GDM1 (cell line): ENCODE data around the gene PILRB.
"Not testable (repeated sequence)": the region's sequence is repeated elsewhere in the genome, so short reads cannot be mapped to it uniquely, and the experiment has no call there.

ENCODE experiments used
- DNase-seq: peaks from one replicate; lab custom pipeline; 2025; lab: John Stamatoyannopoulos, UW

Gene PILRB

DNA sequence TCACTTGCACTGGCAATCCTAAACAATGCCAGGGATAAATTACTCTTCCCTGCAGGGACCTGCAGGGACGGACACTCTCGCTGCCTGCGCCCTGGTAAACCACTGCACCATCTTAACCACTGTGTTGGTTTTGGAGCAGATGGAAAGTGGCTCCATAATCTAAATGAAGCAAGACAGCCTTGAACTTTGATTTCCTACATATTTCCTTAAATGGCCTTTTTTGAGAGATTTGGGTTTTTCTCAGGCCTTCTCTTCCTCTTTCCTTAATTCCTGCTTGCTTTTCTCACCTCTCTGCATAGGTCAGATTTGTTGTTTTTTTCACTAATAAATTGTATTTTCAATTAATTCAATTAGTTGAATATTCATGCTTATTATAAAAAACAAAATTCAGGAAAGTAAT lies 18.1 kb downstream of the PILRB start:
- no peak for DNase-seq

DNA sequence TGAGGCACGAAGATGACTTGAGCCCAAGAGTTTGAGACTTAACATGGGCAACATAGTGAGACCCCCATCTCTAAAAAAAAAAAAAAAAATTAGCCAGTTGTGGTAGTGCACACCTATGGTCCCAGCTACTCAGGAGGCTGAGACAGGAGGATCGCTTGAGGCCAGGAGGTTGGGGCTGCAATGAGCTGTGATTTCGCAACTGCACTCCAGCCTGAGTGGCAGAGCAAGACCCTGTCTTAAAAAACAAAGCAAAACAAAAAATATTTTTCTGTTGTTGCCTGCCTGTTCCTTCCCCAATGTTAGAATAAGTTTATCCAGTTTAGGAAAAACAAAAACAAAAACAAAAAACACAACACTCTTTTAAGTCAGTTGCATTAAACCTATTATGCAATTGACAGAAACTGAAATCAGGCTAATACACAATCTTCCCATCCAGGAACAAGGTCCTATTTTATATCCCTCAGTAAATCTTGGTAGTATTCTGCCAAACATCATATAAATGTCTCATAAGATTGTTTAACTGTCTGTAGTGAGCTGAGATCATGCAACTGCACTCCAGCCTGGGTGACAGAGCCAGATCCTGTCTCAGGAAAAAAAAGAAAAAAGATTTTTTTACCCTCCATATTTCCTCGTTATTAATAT lies 20.3 kb downstream of the PILRB start:
- no peak for DNase-seq

DNA sequence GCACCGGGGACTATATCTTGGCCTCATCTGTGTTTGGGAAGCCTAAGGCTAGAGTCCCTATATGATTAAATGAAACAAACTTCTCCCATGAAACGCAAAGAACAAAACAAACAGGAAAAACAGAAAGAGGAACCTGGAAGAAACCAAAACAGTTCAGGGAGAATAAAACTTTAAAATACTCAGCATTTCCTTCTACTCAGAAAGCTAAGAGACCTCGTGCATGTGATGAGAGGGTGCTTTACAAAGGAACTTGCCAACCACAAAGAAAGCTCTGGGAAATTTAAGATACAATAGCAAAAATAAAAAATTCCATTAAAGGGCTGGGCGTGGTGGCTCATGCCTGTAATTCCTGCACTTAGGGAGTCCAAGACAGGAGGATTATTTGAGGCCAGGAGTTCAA lies 22.3 kb downstream of the PILRB start:
- no peak for DNase-seq

DNA sequence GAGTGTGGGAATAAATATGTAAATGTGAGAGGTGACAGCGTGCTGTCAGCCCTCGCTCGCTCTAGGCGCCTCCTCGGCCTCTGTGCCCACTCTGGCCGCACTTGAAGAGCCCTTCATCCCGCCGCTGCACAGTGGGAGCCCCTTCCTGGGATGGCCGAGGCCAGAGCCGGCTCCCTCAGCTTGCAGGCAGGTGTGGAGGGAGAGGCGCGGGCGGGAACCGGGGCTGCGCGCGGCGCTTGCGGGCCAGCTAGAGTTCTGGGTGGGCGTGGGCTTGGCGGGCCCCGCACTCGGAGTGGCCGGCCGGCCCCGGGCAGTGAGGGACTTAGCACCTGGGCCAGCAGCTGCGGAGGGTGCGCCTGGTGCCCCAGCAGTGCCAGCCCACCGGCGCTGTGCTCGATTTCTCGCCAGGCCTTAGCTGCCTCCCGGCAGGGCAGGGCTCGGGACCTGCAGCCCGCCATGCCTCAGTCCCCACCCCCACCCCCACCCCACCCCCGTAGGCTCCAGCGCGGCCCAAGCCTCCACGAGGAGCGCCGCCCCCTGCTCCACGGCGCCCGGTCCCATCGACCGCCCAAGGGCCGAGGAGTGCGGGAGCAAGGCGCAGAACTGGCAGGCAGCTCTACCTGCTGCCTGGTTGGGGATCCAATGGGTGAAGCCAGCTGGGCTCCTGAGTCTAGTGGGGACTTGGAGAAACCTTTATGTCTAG lies 23.8 kb downstream of the PILRB start:
- DNase-seq: not testable (repeated sequence)

DNA sequence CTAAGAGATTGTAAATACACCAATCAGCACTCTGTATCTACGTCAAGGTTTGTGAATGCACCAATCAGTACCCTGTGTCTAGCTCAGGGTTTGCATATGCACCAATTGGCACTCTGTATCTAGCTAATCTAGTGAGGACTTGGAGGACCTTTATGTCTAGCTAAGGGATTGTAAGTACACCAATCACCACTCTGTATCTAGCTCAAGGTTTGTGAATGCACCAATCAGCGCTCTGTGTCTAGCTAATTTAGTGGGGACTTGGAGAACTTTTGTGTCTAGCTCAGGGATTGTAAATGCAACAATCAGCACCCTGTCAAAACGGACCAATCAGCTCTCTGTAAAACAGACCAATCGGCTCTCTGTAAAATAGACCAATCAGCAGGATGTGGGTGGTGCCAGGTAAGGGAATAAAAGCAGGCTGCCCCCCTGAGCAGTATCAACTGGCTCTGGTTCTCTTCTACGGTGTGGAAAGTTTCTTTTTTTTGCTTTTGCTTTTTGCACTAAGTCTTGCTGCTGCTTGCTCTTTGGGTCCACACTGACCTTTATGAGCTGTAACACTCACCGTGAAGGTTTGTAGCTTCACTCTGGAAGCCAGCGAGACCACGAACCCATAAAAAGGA lies 24.4 kb downstream of the PILRB start:
- DNase-seq: not testable (repeated sequence)

DNA sequence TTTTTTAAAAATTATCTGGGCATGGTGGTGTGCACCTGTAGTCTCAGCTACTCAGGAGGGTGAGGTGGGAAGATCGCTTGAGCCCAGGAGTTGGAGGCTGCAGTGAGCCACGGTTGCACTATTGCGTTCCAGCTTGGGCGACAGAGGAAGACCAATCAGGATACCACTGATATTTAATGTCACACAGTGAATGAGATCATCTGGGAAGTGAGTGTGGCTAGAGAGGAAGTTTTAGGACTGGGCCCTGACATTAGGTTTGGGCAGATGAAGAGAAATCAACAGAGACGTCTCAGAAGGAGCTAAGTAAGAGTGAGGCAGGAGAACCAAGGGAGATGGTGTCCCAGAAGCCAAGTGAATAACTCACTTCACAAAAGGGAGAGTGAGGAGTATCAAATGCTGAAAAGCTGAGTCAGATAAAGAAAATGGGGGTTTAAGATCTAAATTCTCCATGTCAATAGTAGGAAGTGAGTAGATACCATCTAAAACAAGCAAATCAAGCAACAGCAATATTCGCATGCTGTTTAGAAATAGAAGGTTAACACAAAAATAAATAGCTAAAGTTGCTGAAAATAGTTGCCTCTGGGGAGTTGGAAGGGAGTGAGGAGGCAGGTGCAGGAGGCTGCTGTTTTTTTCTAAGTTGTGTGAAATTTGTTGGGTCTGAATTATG lies 26.8 kb downstream of the PILRB start:
- no peak for DNase-seq

DNA sequence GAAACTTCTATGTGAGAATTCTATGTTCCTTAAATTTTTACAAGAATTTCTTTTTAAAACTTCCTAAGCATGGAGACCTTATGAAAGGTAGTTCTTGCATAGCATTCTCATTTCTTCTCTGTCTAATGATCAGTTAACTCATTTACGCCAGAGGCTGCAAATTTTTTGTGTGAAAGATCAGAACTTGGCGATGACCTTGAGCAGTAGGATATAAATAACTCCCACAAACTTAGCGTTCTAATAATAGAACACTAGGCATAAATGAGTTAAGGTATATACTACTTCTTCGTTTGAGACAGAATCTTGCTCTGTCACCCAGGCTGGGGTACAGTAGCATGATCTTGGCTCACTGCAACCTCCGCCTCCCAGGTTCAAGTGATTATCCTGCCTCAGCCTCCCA lies 29.0 kb downstream of the PILRB start:
- DNase-seq: no peak

DNA sequence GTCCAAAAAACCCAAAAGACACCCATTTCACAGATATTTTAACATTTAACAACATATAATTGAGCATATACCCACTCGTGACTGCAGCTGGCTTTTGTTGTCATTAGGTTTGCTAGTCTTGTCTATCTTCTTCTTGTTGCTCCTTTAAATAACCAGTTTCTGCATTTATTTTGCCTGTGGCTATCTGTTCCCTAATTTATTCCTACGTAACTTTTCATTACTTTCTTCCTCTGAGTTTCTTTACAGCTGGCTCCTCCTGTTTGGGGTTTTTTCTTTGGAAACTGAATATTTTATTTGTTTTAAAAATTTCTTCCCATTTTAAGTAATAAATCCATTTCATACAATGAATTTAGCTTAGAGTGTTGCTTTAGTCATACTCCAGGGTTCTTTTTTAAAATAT lies 29.8 kb downstream of the PILRB start:
- DNase-seq: no peak

DNA sequence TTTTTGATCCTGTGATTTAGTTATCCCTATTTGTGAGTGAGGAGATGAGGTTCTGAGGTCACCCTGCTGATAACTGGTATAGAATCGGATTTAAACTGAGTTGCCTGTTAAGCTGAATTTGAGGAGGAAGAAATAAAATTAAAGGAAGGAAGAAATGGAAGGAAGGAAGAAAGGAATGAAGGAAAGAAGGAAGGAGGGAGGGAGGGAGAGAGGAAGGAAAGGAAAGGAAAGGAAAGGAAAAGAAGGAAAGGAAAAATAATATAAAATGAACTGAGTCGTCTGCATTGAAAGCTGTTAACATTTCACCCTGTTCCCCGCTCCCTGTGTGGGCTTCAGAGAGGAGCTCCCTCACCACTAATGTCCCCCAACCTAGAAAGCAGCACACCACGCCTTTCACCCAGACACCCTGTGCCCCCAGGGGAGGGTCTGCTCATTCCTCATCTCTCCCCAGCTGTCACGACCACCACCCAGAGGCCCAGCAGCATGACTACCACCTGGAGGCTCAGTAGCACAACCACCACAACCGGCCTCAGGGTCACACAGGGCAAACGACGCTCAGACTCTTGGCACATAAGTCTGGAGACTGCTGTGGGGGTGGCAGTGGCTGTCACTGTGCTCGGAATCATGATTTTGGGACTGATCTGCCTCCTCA lies 31.6 kb downstream of the PILRB start:
- no peak for DNase-seq

DNA sequence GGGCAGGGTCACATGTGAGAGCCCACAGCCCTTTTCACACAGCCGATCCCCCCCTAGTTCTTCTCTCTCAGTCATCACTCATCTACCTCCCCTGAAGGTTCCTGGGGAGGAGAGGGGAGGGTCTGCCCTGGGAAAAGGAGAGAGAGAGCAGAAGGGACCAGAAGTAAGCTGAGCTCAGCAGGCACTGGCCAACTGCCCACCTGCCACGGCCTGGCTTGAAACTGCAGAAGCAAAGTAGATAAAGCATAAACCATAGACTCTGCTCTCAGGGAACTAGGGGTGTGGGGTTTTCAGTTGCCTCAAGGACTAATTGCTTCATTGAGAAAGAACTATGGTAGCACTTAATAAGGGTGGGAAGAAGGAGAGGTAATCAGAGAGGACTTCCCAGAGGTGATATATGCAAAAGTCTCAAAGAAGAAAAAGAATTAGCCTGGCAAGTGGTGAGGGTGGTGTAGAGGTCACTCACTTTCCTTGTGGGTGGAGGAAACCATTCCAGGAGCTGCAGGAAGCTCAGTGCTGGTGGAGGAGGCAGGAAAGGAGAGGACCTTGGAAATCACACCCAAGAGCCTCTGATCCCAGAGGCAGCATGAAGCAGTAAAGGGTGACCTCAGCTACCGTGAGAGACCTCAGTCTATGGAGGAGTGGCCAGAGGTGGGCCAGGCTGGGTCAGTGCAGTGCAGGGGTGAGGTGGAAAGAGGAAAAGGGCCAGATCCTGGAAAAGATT lies 32.5 kb downstream of the PILRB start:
- DNase-seq: no peak

DNA sequence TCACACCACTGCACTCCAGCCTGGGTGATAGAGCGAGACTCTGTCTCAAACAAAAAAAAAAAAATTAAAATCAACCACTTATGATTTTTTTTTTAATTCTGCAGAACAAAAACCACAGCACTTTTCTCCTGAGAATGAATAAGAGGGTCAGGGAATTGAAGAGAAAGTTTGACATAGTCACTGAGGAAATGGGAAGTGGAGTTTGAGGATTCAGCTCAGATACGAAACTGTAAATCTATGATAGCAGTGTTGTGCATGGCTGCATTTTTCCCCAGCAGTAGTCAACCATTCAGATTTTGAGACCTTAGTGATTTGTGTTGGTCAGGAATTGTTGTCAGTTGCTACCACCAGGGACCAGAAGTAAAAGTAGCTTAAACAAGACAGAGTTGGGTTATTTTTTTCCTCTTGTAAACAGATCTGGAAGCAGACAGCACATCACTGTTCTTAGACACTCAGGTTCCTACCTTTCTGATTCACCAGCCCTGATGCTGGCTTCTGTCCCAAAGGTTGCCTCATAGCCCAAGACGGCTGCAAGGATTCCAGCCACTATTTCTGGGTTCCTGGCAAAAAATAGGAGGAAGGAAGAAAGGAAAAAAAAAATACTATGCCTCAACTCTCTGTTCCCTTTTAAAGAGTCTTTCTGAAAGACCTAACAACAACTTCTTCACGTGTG lies 35.5 kb downstream of the PILRB start:
- DNase-seq: no peak

DNA sequence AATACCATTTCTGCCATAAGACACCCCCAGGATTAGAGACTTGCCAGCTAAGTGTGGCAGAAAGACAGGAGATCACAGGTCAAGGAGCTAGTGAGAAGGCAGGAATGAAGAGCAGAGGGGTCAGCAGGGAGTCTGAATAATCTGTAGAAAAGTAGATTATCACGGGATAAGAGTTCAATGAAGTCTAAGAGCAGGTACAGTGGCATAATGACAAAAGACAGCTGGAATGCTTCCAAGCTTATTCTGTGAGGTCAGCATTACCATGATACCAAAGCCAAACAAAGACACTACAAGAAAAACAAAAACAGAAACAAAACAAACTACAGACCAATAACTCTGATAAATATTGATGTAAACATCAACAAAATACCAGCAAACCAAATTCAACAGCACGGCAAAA lies 36.2 kb downstream of the PILRB start:
- no peak for DNase-seq

DNA sequence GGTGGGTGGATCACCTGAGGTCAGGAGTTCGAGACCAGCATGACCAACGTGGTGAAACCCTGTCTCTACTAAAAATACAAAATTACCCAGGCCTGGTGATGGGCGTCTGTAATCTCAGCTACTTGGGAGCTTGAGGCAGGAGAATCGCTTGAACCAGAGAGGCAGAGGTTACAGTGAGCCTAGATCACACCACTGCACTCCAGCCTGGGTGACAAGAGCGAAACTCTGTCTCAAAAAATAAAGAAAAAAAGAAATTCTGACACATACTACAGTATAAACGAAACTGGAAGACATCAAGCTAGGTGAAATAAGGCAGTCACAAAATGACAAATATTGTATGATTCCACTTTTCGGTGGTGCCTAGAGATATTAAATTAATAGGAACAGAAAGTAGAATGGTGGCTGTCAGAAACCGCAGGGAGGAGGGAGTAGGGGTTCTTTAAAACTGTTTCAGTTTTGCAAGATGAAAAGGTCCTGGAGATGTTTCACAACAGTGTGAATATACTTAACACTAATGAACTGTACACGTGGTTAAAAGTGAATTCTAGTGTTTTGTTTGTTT lies 38.6 kb downstream of the PILRB start:
- DNase-seq: no peak

DNA sequence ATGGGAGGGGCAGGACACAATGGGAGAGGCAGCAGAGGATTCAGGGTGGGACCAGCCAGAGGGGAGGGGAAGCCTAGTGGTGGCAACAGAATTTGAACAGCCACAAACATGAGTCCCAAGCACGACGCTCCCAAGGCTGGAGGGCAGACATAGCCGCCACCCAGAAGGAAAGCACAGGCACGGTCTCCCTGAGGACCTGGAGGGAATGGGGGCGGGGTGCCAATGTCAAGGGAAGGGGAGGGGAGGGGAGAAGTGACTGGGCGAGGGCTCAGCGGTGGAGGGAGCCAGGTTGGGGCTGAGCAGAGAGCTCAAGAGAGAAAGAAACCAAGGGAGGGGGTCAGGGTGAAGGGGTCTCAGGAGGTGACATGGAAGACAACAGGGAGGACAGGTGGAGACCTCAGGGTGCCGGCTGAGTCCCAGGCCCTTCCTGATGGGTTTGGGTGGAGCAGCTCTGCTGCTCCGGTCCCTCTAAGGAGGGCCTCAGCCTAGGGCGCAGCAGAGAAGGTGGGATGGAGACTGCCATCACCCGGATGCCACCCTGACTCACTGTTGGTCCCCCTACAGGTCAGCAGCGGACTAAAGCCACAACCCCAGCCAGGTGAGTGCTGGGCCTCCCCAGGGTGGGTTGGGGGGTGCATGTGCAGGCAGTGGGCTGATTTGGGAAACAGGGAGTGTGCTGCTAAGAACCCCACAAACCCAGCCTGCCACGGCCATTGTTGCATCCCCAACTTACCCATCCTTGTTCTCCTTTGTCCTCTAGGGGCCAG lies 39.6 kb downstream of the PILRB start:
- DNase-seq: no peak

DNA sequence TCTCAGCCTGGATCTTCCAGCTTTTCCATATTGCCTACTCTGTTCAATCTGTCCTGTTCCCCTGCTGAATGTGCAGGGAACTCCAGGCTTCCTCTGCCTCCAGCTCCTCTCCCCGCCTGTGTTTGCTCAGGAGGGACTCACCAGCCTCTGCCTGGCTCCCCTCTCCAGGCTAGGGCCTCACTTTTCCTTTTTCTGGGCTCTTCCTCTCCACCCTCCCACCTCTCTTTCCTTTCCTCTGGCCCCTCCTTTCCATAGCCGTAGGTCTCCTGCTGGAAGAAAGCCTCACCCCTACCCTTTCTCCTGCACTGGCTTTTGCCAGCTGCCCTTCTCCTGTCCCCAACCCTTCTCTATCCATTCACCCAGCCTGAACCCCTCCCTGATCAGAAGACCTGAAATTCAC lies 40.3 kb downstream of the PILRB start:
- no peak for DNase-seq

DNA sequence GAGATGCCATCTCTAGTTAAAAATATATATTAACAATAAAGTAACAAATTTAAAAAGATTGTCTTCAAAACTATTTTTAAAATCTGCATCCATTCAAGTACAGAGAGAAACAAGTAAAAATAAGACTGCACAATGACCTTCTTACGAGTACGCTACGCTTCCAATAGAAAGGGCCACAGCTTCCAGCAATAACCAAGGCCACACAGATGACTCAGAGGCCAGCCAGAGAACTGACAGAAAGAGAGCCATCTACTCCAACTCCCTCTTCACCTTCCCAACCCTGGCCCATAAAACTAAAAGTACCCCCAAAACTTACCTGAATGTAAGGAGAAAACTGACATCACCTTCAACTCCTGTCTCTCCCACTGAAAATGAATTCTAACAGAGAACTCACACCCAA lies 42.1 kb downstream of the PILRB start:
- no peak for DNase-seq

DNA sequence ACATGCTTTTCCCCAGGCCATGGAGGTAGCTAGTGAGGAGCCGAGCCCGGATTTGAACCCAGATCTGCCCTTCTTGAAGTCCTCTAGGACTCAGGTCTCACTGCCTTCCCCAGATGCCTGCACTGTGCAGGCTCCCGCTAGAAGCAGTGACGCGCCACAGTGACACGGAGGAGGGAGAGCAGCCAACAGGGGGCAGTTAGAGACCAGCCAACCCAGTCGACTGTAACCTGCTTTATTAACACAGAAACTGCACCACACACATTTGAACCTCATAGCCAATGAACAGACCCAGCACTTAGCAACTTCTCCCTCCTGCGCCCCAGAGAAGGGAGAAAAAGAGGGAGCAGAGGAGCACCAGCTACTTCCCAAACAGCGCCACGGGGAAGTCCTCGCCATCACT lies 42.7 kb downstream of the PILRB start:
- DNase-seq: peak; percentile 16

DNA sequence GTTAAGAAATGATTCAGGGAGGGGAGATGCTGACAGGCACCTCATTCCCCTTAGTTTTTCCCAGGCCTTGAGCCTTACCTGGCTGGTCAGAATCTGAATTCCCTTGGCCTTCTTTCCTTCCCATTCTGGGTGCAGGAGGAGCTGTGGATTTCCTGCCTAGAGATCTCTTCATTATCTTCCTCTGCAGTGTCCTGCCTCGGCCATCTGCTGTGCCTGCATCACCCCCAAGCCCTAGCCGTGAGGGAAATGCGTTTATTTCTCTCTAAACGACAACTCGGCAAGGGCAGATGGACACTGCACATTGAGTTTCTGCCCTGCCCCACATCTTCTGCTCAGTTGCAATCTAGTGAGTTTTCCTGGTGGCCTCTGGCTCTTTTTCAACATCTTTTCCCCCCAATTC lies 43.9 kb downstream of the PILRB start:
- DNase-seq: no peak

DNA sequence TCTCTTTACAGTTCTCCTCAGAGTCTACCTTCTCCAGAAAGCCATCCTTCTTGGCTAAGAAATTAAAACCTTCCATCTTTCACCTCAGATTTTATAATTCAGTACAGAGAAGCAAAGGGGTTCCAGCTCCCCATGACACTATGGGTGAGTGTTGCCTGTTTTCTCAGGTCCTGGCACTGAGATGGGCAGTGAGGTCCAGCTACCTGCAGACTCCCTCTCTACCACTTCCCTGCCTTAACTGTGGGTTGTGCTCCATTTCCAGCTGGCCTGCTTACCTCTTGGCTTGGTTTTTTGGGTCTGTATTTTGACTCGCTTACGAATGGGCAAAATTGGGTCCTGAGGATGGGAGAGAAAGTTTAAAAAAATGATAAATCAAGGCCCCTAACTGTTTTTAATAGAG lies 44.3 kb downstream of the PILRB start:
- no peak for DNase-seq

DNA sequence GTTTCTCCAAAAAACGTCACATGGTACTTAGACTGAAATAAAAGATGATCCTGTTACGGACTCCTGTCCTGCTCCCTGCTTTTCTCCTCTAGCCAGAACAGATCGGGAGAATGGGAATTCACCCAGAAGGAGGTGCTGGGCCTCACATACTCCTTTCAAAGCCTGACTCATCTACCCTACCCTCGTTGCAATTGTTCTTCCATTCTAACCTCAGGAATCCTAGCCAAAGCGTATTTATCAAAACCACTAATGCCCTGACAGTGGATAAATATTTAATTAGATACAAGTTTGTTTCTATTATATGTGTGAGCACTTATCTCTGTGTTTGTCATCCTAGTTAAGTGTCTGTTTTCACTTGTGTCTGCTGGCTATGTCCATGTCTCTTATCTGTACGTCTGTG lies 48.9 kb downstream of the PILRB start:
- DNase-seq: no peak
